COLO668 (cell line): ENCODE results near the gene SLC25A6.
"Not testable (repeated sequence)": the region's sequence is repeated elsewhere in the genome, so short reads cannot be mapped to it uniquely, and the experiment has no call there.

Source experiments
- DNase-seq: peaks from one replicate; lab custom pipeline; 2025; ENCODE audit not compliant: unreplicated experiment; lab: John Stamatoyannopoulos, UW

SLC25A6 gene

DNA sequence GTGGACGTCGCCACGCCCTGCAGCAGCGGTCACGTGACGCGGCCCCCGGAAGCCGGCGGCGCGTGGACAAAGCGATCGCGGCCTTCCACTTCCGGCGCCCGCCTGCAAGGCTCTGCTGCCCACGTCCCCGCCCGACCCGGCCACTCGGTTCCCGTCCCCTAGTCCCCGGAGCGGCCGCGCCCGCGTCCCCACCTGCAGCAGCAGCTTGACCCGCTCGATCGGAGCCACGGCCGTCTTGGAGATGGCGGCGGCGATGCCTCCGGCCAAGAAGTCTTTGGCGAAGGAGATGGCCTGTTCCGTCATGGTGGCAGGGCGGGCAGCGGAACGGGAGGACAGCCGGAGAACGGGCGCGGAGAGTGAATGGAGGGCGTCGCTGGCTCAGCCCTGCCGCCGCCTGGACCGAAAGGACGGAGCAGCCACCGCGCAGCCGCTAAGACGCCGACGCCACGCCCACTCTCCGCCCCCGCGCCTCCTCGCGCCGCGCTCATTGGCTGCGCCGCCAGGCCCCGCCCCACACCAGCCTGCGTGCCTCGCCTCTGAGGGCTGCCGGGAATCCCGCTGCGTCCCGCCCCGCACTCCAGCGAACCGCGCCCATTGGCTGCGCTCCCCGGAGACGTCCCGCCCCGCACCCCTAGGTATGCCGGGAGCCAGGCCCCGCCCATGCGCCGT, at the start of gene SLC25A6:
Gene SLC25A6 (minus strand): TSS at position 407 of the 669 bp plus-strand sequence. CDS start 104 bp downstream, at position 303.
- DNase-seq: no peak

DNA sequence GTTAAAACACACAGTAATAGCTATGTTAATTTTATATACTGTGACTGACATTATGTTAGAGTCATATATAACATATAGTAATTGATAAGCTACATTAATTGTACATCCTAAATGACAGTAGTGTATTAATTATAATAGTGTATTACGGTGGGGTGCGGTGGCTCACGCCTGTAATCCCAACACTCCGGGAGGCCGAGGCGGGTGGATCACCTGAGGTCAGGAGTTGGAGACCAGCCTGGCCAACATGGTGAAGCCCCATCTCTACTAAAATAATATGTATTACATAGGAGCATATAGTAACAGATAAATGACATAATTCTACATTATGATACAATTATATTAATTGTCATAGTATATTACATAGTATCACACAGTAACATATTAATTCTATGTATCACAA, 48.6 kb upstream of the SLC25A6 start:
- DNase-seq: no peak

DNA sequence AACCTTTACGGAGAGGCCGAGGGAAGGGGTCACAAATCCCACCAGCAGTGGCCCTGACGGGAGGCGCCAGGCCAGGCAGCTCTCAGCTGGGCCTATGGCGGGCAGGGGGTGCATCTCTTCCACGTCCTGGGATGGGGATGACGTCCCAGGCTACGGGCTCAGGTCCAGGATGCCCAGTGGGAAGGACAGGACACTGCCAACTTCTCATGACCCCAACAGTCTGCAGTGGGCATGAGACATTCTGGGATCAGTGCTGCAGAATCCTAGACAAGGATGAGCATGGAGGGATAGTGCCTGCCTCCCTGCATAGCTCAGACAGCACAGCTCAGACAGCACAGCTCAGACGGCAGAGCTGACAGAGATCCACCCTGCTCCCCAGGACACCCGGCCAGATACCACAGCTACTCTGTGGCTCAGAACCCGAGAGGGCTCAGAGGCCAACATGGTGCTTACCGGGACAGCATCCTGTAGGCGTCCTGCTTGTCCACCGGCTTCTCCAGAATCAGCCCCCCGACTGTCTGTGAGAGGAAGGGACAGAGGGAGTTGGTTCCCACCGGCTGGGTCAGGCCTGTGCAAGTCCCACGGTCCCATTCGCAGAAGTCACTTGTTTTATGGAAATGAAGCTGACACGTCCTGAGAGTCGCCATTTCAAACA, 43.5 kb upstream of the SLC25A6 start:
- no peak for DNase-seq

DNA sequence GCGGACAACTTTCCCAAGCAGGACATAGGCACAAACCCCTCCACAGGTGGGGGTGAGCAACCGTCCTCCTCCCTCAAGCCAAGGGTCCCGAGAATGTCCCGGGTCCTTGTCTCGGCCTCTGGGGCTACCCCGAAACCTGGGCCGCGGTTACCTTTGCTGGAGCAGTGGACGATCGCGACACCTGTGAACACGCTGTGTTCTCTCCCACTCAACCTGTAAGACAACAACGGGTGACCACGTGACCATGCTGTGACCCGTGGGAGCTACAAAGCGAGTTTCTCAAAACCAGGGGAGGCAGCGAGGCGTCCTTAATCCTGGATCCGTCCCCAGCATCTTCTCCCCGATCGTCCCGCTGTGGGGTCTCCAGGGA, 42.9 kb upstream of the SLC25A6 start:
- no peak for DNase-seq

GRCh38 chrX:1433646-1434357, 41.9 kb upstream of the SLC25A6 start:
- no peak for DNase-seq

DNA sequence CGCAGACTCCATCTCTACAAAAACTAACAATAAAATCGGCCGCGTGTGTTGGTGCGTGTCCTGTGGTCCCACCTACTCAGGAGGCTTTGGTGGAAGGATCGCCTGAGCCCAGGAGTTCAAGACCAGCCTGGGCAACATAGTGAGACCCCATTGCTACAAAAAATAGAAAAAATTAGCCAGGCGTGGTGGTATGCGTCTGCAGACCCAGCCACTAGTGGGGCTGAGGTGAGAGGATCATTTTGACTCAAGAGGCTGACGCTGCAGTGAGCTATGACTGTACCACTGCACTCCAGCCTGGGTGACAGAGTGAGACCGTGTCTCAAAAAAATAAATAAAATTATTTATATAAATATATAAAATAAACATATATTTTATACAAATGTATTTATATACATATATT, 38.5 kb upstream of the SLC25A6 start:
- DNase-seq: no peak

DNA sequence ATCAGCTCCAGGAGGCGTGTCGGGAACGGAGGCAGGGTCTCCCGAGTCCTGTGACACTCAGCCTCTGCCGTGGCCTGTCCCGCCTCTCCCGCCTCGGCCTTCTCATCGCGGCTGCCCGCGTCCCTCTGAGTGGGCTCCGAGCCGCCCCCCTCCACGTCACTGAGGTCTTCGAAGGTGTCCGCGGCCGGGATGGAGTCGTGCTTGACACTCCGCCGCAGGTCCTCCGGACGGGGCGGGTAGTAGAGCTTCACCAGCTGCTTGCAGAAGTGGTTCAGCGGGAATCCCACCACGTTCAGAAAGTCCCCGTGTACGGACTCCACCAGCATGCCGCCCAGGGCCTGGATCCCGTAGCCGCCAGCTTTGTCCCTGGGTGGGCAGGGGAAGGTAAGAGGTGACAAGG, 35.8 kb upstream of the SLC25A6 start:
- DNase-seq: no peak

- not testable (repeated sequence) for DNase-seq
These were observed 34.4 kb upstream of the SLC25A6 start for GRCh38 chrX:1426321-1426720.

- no peak for DNase-seq
These were observed 33.5 kb upstream of the SLC25A6 start for GRCh38 chrX:1425381-1425780.

GRCh38 chrX:1424147-1424851, 32.4 kb upstream of the SLC25A6 start:
- DNase-seq: no peak

DNA sequence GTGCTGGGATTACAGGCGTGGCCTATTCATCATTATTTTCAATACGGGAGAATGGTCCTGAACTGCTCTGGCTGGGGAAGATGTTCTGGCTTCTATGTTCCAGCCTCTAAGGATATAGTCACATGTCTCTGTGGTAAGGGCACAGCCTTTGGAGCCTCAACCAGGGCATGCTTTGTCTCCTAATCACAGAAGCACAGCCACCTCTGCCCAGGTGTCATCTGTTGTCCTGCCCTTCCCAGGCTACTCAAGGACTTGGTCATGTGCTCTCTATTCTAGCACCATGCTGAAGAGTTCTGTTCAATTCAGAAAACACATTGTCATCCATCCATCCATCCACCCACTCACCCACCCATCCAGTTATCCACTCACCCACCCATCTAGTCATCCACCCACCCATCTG, 31.3 kb upstream of the SLC25A6 start:
- DNase-seq: no peak

GRCh38 chrX:1422135-1422465, 30.2 kb upstream of the SLC25A6 start:
- DNase-seq: no peak

DNA sequence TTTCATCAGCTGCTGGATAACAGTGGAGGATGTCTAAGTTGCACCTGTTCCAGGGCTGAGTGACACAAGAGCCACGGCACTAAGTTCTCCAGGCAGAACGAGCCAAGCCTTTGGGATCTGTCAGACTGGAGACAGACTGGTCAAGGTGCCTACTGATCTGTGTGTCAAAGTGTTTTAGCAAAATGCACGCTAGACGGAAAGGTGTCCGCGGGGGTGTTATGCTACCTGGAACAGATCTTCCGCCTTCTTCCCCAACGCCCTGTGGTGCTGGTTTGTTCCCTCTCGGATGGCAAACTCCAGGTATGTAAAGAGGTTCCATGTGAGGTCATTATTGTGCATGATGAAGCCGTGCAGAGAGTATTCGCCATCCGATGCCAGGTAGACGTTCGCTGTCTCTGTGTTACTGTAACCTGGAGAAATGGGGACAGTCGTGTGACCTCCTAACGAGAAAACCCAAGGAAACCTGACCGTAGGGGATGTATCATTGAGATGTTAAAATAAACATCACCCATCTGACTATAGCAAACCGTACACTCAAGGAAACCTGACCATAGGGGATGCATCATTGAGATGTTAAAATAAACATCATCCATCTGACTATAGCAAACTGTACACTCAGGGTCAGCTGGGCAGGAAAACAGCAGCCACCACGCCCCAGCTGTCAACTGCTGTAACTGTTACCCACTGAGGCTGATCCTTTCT, 29.7 kb upstream of the SLC25A6 start:
- DNase-seq: no peak

GRCh38 chrX:1420371-1420770, 28.5 kb upstream of the SLC25A6 start:
- no peak for DNase-seq

DNA sequence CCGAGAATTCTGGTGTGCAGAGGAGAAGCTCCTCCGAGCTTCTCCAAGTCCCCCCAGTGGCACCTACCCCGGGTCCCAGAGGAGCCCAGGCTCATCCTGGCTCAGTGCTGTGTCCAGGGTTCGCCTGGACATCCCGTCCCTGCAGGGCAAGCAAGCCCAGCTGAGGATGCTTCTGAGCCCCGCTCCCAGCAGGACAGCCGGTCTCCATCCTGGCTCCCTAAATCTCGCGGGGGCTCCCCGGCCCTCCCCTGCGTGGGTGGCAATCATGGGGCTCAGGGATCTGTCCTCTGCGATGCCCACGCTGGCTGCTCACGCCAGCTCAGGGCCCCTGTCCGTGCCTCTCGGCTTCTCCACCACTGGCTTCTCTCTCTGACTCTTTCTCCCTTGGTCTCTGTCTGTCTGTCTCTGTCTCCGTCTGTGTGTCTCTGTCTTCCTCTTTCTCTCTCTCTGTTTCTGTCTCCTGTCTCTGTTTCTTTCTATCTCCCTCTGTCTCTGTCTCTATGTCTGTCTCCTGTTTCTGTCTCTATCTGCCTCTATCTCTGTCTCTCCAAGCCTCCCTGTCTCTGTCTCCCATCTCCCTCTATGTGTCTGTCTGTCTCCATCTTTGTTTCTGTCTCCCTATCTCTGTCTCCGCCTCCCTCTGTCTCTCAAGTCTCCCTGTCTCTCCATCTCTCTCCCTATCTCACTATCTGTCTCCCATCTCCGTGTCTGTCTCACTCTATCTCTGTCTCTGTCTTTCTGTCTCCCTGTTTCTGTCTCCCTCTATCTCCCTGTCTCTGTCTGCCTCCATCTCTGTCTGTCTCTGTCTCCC, 27.8 kb upstream of the SLC25A6 start:
- DNase-seq: no peak

- DNase-seq: no peak
These were observed 27.1 kb upstream of the SLC25A6 start for GRCh38 chrX:1418901-1419544.

- DNase-seq: no peak
These were observed 26.2 kb upstream of the SLC25A6 start for GRCh38 chrX:1417921-1418771.

DNA sequence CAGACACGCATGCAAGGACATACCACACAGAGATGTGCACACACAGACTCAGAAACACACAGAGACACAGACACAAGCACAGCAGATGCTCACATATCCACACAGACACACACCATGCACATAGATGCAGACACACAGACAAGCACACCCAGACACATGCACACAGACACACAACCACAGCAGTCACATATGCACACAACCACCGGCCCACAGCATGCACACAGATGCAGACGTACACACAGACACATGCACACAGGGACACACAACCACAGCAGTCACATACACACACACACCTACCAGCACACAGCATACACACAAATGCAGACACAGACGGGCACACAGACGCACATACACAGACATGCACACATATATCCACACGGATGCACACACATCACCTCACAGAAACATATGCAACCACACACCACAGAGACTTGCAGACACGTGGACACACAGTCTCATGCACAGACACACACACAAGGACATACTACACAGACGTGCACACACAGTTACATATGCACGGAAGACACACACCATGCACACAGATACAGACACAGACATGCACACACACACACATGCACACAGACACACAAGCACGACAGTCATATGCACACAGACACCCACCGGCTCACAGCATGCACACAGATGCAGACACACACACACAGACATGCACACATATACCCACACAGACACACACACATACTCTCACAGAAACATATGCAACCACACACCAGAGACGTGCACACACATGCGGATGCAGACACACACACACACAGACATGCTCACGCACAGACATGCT, 25.2 kb upstream of the SLC25A6 start:
- no peak for DNase-seq
